Breast epithelium (tissue), 3 donors: ENCODE results near the gene LEPROT.

Experiments
- CTCF ChIP-seq, 3 donors: fragments of 450-650 bp; IDR thresholded peaks; one replicate each; pipeline ENCODE4 v1.5.1; 2016 to 2017; ENCODE audit warnings: antibody characterized with exemption in 3 of 3, mild to moderate bottlenecking in 3 of 3, moderate library complexity in 3 of 3
- POLR2A ChIP-seq: fragments of 450-650 bp; IDR thresholded peaks from one replicate; pipeline ENCODE4 v1.6.1; 2016; ENCODE audit warnings: antibody characterized with exemption, mild to moderate bottlenecking, moderate library complexity
- POLR2AphosphoS5 ChIP-seq, 3 donors: sonication (generic); formaldehyde crosslinking; IDR thresholded peaks; one replicate each; pipeline ENCODE4 v1.6.1; 2017; ENCODE audit warnings: antibody characterized with exemption in 3 of 3

DNA sequence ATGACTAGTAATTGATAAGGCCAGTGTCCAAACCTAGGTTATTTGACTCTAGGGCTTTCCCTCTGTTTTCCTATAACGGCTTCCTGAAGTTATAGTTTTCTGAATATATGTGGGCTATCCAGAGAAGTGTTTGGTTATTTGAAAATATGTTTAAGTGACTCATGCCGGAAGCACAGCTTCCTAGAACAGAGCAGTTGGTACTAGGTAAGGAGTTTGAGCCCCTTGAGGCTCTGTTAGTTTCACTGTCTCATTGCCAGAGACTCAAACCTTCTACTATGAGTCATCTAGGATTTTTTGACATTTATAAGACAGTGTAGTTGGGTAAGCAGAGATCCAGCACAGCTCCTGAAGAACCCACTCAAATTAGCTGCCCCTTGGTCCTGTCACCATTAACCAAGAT is 27.1 kb upstream of the LEPROT start:
- TF ChIP-seq POLR2AphosphoS5 (IDR thresholded peaks at IDR 0.05) (no peak), POLR2A (no peak), CTCF (IDR thresholded peaks at IDR 0.05) (no peak)
